Endometrial microvascular endothelial cells (primary cell): ENCODE measurements around the gene COL20A1. TPM values are rescaled to one million over a fixed set of nuclear protein-coding genes. Genes with fewer than 3 reads are reported as not detected.

Source experiments
- in situ Hi-C: cut with HindIII; loops from 2 replicates; pipeline ENCODE4 v1.10.0; 2017; ENCODE audit warnings: low sequenced_read_pairs, low pct_unique_long_range_greater_than_20kb; ENCODE audit errors: inconsistent ontology term
- total RNA-seq: library from RNA; depleted of rRNA; stranded (reverse); fragments of >200 nt; gene quantifications from one replicate; pipeline ENCODE4 v1.2.3, GENCODE V29; 2015; ENCODE audit errors: inconsistent ontology term

COL20A1 gene
- total RNA-seq, 1 donor from 2014 or later = not detected

GRCh38 chr20:63312690-63313348, 19.8 kb downstream of the COL20A1 start:
- in situ Hi-C loops = no loop called here

GRCh38 chr20:63313349-63314014, 20.5 kb downstream of the COL20A1 start:
- in situ Hi-C loops = no loop called here

GRCh38 chr20:63314015-63314471, 21.1 kb downstream of the COL20A1 start:
- in situ Hi-C loops = no loop called here

GRCh38 chr20:63314566-63315239, 21.7 kb downstream of the COL20A1 start:
- in situ Hi-C loops = no loop called here

GRCh38 chr20:63315240-63315689, 22.3 kb downstream of the COL20A1 start:
- in situ Hi-C loops = no loop called here

GRCh38 chr20:63315731-63316491, 22.9 kb downstream of the COL20A1 start:
- in situ Hi-C loops = no loop called here

- in situ Hi-C loops = no loop called here
Observed at GRCh38 chr20:63316502-63316921, 23.5 kb downstream of the COL20A1 start.

- in situ Hi-C loops = no loop called here
Observed at GRCh38 chr20:63317061-63317460, 24.1 kb downstream of the COL20A1 start.

GRCh38 chr20:63317601-63318291, 24.8 kb downstream of the COL20A1 start:
- in situ Hi-C loops = no loop called here

GRCh38 chr20:63318391-63319163, 25.6 kb downstream of the COL20A1 start:
- in situ Hi-C loops = no loop called here

- in situ Hi-C loops = no loop called here
Observed at GRCh38 chr20:63319164-63320040, 26.4 kb downstream of the COL20A1 start.

GRCh38 chr20:63320041-63320511, 27.1 kb downstream of the COL20A1 start:
- in situ Hi-C loops = no loop called here

GRCh38 chr20:63320616-63321147, 27.7 kb downstream of the COL20A1 start:
- in situ Hi-C loops = no loop called here

- in situ Hi-C loops = no loop called here
Observed at GRCh38 chr20:63321148-63321831, 28.3 kb downstream of the COL20A1 start.

GRCh38 chr20:63322146-63322932, 29.4 kb downstream of the COL20A1 start:
- in situ Hi-C loops = no loop called here

GRCh38 chr20:63322933-63323273, 29.9 kb downstream of the COL20A1 start:
- in situ Hi-C loops = no loop called here
